Raji (cell line): Measurements from ENCODE around the gene METTL8.
A peak's percentile ranks its signal among the peaks of the same experiment; 100 is the strongest.

ENCODE experiments used
- POLR2A ChIP-seq: IDR thresholded peaks from 2 replicates; pipeline ENCODE4 v1.6.1; 2011; ENCODE audit warnings: low read depth, low read length, control low read depth; ENCODE audit not compliant: insufficient read depth

Gene METTL8

GRCh38 chr2:171434013-171434989 is 511 bp upstream of the METTL8 start, which contains the start of gene DCAF17:
TSS of gene DCAF17 (plus strand) at chr2:171434226. CDS start at chr2:171434578, 352 bp downstream.
- peak; percentile 59 for TF ChIP-seq POLR2A

GRCh38 chr2:171432969-171433762 is 624 bp downstream of the METTL8 start:
- no peak; the same call in 1 of the 2 replicates for TF ChIP-seq POLR2A

- TF ChIP-seq POLR2A: no peak
These were observed 1.4 kb downstream of the METTL8 start for GRCh38 chr2:171432206-171432968.

GRCh38 chr2:171431677-171432167 is 2.1 kb downstream of the METTL8 start:
- no peak for TF ChIP-seq POLR2A

GRCh38 chr2:171430516-171431410 is 3.0 kb downstream of the METTL8 start:
- TF ChIP-seq POLR2A: no peak

GRCh38 chr2:171420728-171421563 is 12.8 kb downstream of the METTL8 start:
- no peak for TF ChIP-seq POLR2A

GRCh38 chr2:171419333-171419732 is 14.5 kb downstream of the METTL8 start:
- TF ChIP-seq POLR2A: no peak

DNA sequence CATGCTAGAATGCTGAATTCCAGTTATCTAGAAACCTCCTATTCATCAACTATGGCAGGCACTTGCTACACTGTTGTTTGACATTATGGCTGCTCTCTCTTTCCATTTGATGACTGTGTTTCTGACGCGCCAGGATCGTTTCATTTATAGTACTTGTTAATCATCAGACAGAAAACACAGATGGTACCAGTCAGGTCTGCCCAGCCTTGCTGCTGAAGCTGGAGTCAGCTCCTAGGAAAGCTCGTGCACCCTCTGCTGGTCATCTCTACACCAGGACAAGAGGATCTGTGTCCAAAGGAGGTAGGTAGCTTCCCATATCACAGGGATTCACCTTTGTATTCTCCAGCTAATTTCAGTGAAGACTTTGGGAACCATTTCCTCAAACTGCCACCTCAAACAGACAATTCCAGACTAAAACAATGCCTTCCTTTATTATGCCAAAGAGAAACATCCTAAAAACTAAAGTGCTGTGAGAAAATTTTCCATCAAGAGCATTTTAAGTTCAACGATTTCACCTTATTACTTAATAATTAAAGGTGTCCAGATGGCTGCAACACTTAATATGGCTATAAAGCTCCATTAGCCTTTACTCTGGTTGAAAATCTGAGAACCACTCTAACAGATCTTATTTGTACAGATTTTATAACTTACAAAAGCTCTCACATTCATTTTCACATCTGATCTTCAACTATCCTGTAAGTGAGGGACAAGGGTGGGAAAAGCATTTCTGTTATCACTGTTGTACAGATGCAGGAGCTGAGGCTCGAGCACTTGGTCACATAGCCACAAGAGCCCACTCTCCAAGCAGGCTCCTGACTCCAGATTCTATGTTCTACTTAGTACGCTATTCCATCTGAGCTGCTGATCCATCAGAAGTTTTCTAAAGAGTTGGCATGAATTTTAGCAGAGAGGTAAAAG is 17.5 kb downstream of the METTL8 start:
- TF ChIP-seq POLR2A: no peak

DNA sequence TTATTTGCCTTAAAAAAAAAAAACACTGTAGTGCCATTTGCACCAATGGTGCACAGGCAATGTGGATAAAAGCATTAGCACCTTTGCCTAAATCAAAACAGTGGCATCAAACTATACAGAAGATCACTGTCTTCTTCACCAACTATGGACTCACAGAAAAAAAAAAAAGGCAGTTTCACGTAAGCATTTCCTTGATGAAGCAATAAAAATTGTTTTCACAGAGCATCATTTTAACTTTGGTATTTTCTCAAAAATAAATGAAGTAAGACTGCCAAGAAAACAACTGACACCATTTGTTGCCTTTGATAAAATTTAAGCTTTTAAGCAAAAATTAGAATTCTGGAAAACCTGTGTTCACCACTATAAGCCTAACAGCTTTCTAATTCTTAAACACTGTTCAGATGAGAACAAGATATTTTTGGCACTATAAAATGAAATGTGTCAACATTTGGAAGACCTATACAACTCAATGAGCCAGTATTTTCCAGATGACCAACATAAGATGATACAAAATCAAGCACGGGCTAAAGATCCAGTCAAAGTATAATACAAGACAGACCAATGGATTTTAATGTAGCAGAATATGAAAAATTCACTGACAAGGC is 21.1 kb downstream of the METTL8 start:
- TF ChIP-seq POLR2A: no peak

DNA sequence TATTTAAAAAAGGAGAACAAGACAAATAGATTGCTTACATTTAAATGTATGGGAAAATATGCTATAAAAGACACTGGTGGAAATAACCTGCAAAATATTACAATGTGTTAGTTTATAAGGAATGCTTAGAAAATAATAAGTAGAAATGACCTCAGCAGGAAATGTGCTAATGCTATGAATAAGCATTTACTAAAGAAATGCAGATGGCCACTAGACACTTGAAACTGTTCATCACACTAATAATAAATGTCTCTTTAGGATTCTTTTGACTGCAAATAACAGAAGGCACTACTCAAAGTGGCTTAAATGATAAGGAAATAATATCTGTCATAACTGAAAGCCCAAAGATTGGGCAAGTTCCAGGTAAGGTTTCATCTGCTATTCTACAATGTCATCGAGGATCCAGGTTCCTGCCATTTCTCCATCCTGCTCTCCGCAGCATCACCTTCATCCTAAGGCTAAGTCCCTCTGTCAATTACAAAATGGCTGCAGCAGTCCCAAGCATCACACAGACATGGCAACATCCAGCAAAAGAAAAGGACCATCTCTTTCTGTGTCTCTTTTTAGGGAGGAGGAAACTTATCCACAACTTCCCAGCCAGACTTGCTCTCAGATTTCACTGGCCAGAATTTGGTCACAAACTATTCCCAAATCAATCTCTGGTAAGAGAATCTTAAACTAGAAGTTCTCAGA is 21.9 kb downstream of the METTL8 start:
- no peak for TF ChIP-seq POLR2A

DNA sequence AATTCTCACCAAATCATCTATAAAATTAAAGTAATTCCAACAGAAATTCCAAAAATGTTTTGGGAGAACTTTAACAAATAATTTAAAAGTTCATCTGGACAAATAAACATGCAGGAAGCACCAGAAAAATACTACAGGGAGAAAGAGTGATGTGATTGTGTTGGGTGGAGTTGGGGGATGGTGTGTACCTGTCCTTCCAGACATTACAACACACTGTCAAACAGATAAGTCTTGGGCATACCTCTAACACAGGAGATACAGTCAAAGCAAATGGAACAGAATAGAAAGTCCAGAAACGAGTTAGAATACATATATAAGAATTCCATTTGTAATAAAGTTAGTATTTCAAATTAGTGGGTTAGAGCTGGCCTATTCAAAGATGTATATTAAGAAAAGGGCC is 22.6 kb downstream of the METTL8 start:
- no peak for TF ChIP-seq POLR2A

- TF ChIP-seq POLR2A: no peak
These were observed 23.2 kb downstream of the METTL8 start for GRCh38 chr2:171410624-171411023.
